CD4-positive, alpha-beta T cell treated with Interferon alpha-2 for 1 hour (primary cell): ENCODE results near the gene FOXD4L1.
"Not testable (repeated sequence)": the region's sequence is repeated elsewhere in the genome, so short reads cannot be mapped to it uniquely, and the experiment has no call there.

Source experiments
- DNase-seq, 2 donors: peaks; one replicate each; pipeline ENCODE4 v3.0.0-alpha.2; 2020 to 2022

The FOXD4L1 gene

DNA sequence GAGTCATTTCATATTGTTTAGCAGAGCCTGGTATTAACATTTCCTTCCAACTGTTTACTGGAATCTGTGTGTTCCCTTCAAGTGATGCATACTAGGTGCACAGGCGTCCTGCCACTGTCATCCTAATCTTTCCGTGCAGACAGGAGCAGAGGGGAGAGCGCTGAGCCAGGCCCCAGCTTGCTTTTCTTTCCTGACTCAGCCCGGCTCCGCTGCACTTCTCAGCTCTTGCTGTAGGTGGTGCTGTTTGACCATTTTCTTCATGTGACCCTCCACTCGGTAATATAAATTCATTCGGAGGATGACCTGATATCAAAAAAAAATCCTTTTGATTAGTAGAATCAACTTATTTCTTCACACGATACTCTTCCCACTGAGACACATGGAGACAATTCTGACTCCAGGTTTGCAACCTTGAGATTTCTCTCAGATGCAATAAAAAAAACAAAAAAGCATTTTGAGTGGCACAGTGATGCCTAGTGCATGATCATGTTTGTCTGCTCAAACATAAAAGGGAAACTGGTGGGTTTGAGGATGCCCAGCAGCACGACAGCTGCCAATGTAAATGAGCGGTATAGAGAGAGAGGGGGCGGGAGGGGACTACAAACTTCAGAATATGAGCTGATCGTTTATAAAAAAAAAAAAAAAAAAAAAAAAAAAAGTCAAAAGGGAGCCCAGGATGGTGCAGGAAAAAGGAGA is 29.0 kb downstream of the FOXD4L1 start:
- not testable (repeated sequence) for DNase-seq

DNA sequence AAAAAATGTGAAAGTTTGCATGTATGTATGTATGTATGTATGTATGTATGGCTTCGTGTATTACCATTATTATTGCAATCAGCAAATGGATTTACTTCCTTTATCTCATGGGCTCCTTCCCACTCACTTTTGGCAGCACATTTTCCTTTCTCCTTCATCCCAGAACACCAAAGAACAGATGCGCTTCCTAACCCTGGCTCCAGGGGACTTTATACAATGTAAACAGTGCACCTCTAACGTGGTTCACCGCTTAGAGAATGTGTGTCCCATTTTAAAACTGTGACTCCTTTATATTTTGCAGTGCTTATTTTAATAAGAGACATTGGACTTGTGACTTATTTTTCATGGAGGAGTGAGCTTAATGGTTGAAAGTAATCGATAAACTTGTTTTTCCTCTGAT is 29.7 kb downstream of the FOXD4L1 start:
- DNase-seq = not testable (repeated sequence)

DNA sequence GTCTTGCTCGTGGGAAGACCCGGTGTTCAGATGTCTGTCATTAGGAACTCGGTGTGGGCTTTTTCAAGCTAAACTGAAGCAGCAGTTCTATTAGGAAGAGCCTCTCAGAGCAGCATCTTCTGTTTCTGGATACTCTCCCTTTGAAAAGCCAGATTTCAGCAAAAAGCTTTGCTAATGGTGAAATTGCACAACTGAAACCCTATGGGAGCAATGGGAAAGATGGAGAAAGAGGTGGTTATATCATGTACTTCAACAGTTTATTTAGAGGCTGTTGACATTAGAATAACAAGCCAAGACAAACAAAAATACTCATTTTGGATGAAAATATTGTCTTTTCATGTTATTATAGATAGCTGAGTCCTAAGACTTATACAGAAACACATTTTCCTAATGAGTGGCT is 30.4 kb downstream of the FOXD4L1 start:
- not testable (repeated sequence) for DNase-seq

DNA sequence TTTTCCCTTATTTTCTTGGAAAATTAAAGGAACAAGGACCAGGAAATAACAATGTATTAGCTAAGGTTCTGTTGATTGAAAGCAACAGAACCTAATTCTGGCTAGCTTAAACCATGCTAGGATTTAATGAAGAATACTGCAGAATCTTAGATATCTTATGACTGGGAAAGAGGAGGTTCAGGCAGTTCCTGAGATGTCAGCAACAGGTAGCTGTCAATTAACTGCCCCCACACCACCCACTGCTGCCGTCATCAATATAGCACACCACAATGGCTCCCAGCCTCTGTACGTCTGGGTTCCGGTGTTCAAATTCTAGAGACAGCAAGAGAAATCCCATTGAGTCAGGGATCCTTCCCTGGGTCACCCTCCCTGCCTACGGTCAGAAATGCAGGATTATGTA is 34.5 kb downstream of the FOXD4L1 start:
- DNase-seq = not testable (repeated sequence)

DNA sequence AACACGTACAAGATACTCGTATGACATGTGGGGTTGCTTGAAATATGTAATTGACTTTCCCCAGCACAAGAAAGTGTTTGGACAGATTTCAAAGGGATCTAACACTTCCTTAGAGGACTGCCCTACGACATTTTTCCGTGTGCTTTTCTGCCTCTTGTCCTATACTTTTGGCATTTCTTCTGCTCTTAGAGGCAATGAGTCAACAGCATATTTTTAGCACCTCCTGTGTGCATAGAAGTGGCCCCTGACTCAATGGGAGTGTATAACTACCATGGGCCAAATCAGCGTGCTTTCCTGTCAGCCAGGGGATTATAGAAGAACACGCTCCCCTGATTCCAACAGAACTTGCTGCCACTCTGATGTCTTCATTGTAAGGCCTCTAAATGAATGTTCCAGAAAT is 38.1 kb downstream of the FOXD4L1 start:
- not testable (repeated sequence) for DNase-seq

DNA sequence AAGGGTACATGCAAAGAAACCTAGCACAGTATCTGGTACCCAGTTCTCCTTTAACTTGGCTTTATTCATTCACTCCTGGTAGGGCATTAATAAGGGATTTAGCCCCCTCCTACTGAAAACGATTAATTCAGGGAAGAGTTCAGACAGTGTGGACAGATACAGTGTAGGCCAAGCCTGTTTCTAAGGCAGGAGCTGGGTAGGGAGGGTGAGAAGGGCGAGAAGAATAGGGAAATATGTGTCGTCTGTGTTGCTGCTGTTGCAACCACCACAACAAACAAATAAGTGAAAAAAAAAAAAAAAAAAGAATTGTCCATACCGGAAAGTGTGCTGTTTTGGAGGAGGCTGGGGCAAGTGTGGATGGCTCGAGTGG is 42.4 kb downstream of the FOXD4L1 start:
- not testable (repeated sequence) for DNase-seq

DNA sequence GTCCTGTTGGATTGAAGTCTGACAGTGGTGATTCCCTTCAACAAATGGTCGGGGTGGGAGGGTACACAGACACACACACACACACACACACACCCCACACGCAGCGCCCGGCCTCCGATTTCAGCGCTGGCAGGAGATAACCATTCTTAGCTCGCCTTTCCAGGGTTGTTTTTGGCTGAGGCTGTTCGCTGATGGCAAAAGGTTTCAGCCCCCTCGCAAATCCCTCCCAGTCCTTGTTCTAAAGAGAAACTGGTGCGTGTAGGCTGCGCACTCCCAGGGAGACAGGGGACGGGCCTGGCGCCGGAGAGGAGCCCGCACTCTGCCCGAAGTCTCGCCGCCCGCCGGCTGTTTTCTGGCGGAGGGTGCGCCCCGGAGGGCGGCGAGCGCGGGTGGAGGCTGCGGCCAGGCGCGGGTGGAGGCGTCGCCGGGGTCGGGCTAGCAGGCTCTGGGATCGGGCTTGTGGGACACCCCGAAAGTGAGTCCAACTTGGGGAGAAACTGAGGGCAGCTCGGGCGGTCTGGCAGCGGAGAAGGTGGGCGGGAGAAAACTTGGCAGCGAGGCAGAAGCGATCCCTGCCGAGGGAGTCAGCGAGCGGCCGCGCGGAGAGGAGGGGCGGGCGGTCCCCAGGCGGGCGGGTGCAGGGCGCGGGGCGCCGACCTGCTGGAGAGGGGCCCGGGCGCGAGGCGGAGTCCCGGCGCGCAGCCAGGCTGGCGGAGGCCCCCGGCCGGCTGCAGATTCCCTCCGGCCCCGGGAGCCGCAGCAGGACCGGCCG is 42.9 kb downstream of the FOXD4L1 start:
- DNase-seq = peak in 1 of 2 donors; percentile 19

DNA sequence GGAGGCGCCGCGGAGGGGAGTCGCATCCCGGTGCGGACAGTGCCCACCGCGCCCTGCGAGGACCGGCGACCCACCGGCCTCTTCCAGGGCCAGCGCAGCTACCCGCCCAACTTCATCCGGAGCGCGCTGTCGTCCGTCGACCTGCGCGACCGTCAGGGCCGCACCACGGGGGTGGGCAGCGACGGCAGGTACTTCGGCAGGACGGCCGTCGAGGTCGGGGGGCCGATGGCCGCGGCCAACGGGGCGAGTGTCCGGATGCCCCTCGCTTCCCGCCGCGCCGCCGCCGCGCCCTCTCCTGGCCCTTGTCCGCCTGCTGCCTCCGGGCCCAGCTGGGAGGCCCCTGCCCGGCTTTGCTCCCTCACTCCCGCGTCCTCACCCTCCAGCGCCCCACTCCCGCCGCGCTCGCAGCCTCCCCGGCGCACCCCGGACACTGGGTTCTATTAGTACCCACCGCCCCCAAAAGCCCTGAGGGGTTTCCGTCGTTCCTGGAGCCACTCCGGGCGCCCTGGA is 43.6 kb downstream of the FOXD4L1 start:
- not testable (repeated sequence) for DNase-seq

DNA sequence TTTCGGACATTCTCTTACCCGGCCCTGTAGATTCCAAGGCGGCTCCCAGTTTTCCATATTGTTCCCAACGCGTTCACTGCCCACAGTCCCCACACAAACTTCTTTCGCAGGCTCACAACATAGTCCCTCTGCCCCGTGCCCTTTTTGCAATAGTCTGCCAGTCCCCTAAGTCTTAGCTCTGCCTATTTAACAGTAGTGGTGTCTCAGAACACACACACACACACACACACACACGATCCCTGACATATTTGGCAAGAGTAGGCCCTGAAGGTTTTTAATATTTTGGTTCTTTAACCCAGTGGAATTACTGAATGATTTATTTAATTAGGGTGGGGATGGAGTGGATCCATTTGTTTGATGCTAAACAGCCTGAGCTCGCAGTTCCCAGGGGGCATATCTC is 44.1 kb downstream of the FOXD4L1 start:
- not testable (repeated sequence) for DNase-seq
